Activated CD4-positive, alpha-beta T cell treated with anti-CD3 and anti-CD28 coated beads for 36 hours (primary cell): ENCODE results near the gene GJB3. TPM values are rescaled to one million over a fixed set of nuclear protein-coding genes. Genes with fewer than 3 reads are reported as not detected.
"Not testable (repeated sequence)": the region's sequence is repeated elsewhere in the genome, so short reads cannot be mapped to it uniquely, and the experiment has no call there.

Experiments
- ATAC-seq: fragments of 200-7000 bp; cut with Tn5 transposase; one replicate; pipeline ENCODE4 v1.10.0; 2021; ENCODE audit warnings: mild to moderate bottlenecking, moderate library complexity
- CTCF ChIA-PET: fragments of 350-600 bp; sonication (Branson Sonifier 250); formaldehyde crosslinking; loops from one replicate; lab custom pipeline; 2021; ENCODE audit warnings: antibody characterized with exemption; lab: Charles Lee
- POLR2A ChIA-PET: fragments of 350-600 bp; sonication (Branson Sonifier 250); formaldehyde crosslinking; loops from one replicate; lab custom pipeline; 2021; ENCODE audit warnings: antibody characterized with exemption, inconsistent platforms; lab: Charles Lee
- DNase-seq: peaks from one replicate; pipeline ENCODE4 v3.0.0-alpha.2; 2020
- H3K27ac Mint-ChIP-seq: one replicate; pipeline ENCODE4 v1.8.0; 2021; ENCODE audit warnings: mixed read lengths
- H3K27me3 Mint-ChIP-seq: one replicate; pipeline ENCODE4 v1.8.0; 2021; ENCODE audit warnings: mixed read lengths
- H3K36me3 Mint-ChIP-seq: one replicate; pipeline ENCODE4 v1.8.0; 2021; ENCODE audit warnings: low read depth, mixed read lengths
- H3K4me1 Mint-ChIP-seq: one replicate; pipeline ENCODE4 v1.8.0; 2021; ENCODE audit warnings: mixed read lengths
- H3K4me3 Mint-ChIP-seq: one replicate; pipeline ENCODE4 v1.8.0; 2021; ENCODE audit warnings: mild to moderate bottlenecking, moderate library complexity, mixed read lengths
- H3K9me3 Mint-ChIP-seq: one replicate; pipeline ENCODE4 v1.8.0; 2021; ENCODE audit warnings: low read depth, mixed read lengths
- intact Hi-C, 2 experiments: fragments of 100-400 bp; cut with DNase I in 1 of 2; cut with micrococcal nuclease in 1 of 2; formaldehyde crosslinking; loops; one replicate each; pipeline versions ENCODE4 v1.14.2 to v1.15.1; 2022 to 2024; cut with DNase I, micrococcal nuclease
- total RNA-seq, 2 experiments: library from RNA; stranded (reverse); gene quantifications; one replicate each; pipeline ENCODE4 v1.2.3, GENCODE V29; 2021

The GJB3 gene
- total RNA-seq, 2 experiments from 2014 or later = not detected

DNA sequence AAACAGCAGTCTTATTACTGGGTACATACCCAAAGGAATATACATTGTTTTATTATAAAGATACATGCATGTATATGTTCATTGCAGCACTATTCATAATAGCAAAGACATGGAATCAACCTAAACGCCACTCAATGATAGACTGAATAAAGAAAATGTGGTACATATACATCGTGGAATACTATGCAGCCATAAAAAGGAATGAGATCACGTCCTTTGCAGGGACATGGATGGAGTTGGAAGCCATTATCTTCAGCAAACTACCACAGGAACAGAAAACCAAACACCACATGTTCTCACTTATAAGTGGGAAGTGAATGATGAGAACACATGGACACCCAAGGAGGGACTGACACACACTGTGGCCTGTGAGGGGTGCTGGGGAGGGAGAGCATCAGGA, 29.8 kb downstream of the GJB3 start:
- DNase-seq, H3K4me3 Mint-ChIP-seq, ATAC-seq, H3K9me3 Mint-ChIP-seq, H3K4me1 Mint-ChIP-seq, H3K27ac Mint-ChIP-seq, intact Hi-C loops, H3K36me3 Mint-ChIP-seq, H3K27me3 Mint-ChIP-seq: not testable (repeated sequence)
- ChIA-PET POLR2A (interaction anchor here (1.0 kb wide), 1 partner anchor 10 kb away, joined by 3 read pairs; no protein-coding TSS in a partner anchor), CTCF (interaction anchor here (1.1 kb wide), 1 partner anchor 42 kb away, joined by 3 read pairs; no protein-coding TSS in a partner anchor)

DNA sequence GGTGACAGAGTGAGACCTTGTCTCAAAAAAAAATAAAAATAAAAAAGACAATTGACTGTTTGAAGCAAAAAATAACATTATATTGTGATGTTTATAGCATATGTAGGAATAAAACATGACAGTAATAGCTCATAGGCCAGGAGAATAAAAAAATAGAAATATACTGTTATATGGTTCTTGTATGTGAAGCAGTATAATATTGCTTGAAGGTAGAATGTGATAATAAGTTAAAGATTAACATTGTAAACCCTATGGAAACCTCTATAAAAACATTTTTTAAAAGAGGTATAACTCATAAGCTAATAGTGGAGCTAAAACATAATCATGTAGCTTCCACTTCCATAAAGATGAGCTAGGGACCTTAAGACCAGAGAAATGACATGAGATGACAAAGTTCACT, 35.3 kb downstream of the GJB3 start:
- Mint-ChIP-seq H3K27me3 (peaks cover 2% of the 10 kb centered on the region), H3K27ac (no peak overlapping the region), H3K9me3 (no peaks in the 10 kb centered on the region), H3K4me3 (no peak overlapping the region), H3K4me1 (no peaks in the 10 kb centered on the region), H3K36me3 (peaks cover 2% of the 10 kb centered on the region)
- POLR2A ChIA-PET = interaction anchor here (0.7 kb wide), 1 partner anchor 637 kb away, joined by 3 read pairs; no protein-coding TSS in a partner anchor
- intact Hi-C loops = no loop called here
- ATAC-seq (no peak), DNase-seq (no peak)
- CTCF ChIA-PET = interaction anchor here (2.2 kb wide), 1 partner anchor 9 kb away, joined by 9 read pairs; no protein-coding TSS in a partner anchor

GRCh38 chr1:34816778-34817177, 35.8 kb downstream of the GJB3 start:
- ChIA-PET CTCF (interaction anchor here (2.2 kb wide), 1 partner anchor 9 kb away, joined by 9 read pairs; no protein-coding TSS in a partner anchor), POLR2A (interaction anchor here (0.7 kb wide), 1 partner anchor 638 kb away, joined by 3 read pairs; no protein-coding TSS in a partner anchor)
- Mint-ChIP-seq H3K4me3 (no peak overlapping the region), H3K36me3 (peaks cover 2% of the 10 kb centered on the region), H3K9me3 (no peaks in the 10 kb centered on the region), H3K27ac (no peak overlapping the region), H3K27me3 (peaks cover 2% of the 10 kb centered on the region), H3K4me1 (no peaks in the 10 kb centered on the region)
- no peak for ATAC-seq
- intact Hi-C loops = no loop called here
- DNase-seq = no peak

DNA sequence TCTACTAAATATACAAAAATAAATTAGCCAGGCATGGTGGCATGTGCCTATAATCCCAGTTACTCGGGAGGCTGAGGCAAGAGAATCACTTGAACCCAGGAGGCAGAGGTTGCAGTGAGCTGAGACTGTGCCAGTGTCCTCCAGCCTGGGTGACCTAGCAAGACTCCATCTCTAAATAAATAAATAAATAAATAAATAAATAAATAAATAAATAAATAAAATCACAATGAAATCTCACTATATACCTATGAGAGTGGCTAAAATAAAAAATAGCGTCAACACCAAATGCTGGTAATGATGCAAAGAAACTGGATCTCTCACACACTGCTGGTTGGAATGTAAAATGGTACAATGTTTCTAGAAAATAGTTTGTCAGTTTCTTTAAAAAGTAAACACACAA, 37.8 kb downstream of the GJB3 start:
- H3K27me3 Mint-ChIP-seq, POLR2A ChIA-PET, CTCF ChIA-PET, H3K36me3 Mint-ChIP-seq, ATAC-seq, H3K4me3 Mint-ChIP-seq, DNase-seq, intact Hi-C loops, H3K9me3 Mint-ChIP-seq, H3K27ac Mint-ChIP-seq, H3K4me1 Mint-ChIP-seq: not testable (repeated sequence)

DNA sequence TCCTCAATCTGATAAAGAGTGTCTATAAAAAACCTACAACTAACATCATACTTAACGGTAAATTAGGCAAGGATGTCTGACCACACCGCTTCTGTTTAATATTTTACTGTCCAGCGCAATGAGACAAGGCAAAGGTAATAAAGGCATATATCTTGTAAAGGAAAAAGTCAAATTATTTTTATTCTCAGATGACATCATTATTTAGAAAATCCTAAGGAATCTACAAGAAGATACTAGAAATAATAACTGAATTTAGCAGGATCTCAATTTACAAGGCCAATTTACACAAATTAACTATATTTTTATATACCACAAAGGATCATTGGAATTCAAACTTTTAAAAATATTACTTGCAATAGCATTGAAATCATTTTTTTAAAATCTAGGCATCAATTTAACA, 41.2 kb downstream of the GJB3 start:
- intact Hi-C loops = no loop called here
- Mint-ChIP-seq H3K4me3 (no peak overlapping the region), H3K4me1 (no peaks in the 10 kb centered on the region), H3K27me3 (no peaks in the 10 kb centered on the region), H3K36me3 (peaks cover 2% of the 10 kb centered on the region), H3K9me3 (peaks cover 2% of the 10 kb centered on the region), H3K27ac (no peak overlapping the region)
- POLR2A ChIA-PET = no interaction called here
- CTCF ChIA-PET = no interaction called here
- DNase-seq (no peak), ATAC-seq (no peak)

GRCh38 chr1:34824817-34825454, 43.9 kb downstream of the GJB3 start:
- ATAC-seq (no peak), DNase-seq (no peak)
- no peak overlapping the region for H3K27ac Mint-ChIP-seq
- H3K9me3 Mint-ChIP-seq = peaks cover 2% of the 10 kb centered on the region
- peaks cover 2% of the 10 kb centered on the region for H3K36me3 Mint-ChIP-seq
- no peaks in the 10 kb centered on the region for H3K27me3 Mint-ChIP-seq
- ChIA-PET CTCF (interaction anchor here (2.1 kb wide), 1 partner anchor 9 kb away, joined by 9 read pairs; no protein-coding TSS in a partner anchor), POLR2A (no interaction called here)
- no peak overlapping the region for H3K4me3 Mint-ChIP-seq
- intact Hi-C loops = no loop called here
- H3K4me1 Mint-ChIP-seq = no peaks in the 10 kb centered on the region

DNA sequence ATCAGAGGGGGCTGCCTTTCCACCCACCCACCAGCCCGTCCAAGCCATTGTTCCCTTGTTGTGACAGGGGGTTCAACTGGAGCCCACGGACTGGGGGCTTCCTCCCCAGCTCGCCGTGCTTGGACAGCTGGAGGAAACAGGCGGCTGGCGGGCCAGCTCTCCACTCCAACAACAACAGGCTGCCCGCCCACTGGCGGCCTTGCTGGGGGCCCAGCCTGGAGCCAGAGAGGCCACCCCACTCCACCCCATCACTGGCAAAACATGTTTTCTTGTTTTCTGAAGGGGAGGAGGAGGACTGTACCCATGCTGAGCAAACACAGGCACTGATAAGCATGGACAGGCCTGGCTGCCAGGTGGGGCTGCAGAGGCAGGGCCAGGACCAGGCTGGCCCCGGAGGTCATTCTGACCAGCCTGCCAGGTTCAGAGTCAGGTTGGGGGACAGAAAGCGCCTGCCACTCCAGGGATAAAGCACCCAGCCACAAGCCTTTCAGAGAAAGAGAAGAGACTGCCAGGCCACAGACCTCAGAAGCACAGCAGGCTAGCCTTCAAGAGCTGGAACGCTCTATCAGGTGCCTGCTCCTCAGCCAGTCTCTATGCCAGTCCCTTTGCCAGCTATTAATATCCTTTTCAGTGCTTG, 44.6 kb downstream of the GJB3 start:
- ChIA-PET POLR2A (no interaction called here), CTCF (interaction anchor here (2.1 kb wide), 1 partner anchor 10 kb away, joined by 9 read pairs; no protein-coding TSS in a partner anchor)
- H3K27ac Mint-ChIP-seq = no peak overlapping the region
- intact Hi-C loops = no loop called here
- DNase-seq (no peak), ATAC-seq (no peak)
- peaks cover 2% of the 10 kb centered on the region for H3K9me3 Mint-ChIP-seq
- no peaks in the 10 kb centered on the region for H3K4me1 Mint-ChIP-seq
- no peak overlapping the region for H3K4me3 Mint-ChIP-seq
- H3K27me3 Mint-ChIP-seq = no peaks in the 10 kb centered on the region
- H3K36me3 Mint-ChIP-seq = peaks cover 2% of the 10 kb centered on the region

DNA sequence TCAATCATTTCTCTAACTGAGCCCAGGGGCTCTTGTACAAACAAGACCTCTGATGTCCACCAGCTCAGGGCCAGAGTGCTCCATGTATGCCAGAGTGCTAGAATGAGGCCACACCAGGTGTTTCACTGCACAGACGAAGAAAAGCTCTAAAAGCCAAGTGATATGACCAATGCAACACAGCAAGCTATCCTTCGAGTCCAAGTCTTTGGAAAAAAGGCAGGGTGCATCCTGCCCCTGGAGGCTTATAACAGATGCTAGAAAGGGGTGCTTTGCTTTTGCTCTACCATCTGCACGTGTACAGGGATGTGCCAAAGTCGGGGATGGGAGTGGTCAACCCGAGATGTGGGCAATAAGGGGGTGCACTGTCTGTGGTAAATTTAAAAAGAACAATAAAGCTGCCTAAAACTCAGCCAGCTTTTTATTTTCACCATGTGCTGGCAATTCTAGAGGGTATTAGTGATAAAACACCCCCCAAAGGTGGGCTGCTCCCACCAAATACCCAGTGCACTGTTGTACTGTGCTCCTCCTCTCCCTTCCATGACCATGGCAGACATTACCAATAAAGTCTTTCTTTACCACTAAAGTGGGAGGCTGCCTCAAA, 46.4 kb downstream of the GJB3 start:
- DNase-seq = no peak
- H3K9me3 Mint-ChIP-seq = peaks cover 2% of the 10 kb centered on the region
- no peak overlapping the region for H3K4me3 Mint-ChIP-seq
- no peak for ATAC-seq
- H3K4me1 Mint-ChIP-seq = no peaks in the 10 kb centered on the region
- ChIA-PET POLR2A (no interaction called here), CTCF (interaction anchor here (0.5 to 1.5 kb wide), 4 partner anchors 17 to 40 kb away, joined by 3 to 6 read pairs (median 3); no protein-coding TSS in a partner anchor)
- no peaks in the 10 kb centered on the region for H3K36me3 Mint-ChIP-seq
- H3K27me3 Mint-ChIP-seq = no peaks in the 10 kb centered on the region
- intact Hi-C loops = no loop called here
- no peak overlapping the region for H3K27ac Mint-ChIP-seq

DNA sequence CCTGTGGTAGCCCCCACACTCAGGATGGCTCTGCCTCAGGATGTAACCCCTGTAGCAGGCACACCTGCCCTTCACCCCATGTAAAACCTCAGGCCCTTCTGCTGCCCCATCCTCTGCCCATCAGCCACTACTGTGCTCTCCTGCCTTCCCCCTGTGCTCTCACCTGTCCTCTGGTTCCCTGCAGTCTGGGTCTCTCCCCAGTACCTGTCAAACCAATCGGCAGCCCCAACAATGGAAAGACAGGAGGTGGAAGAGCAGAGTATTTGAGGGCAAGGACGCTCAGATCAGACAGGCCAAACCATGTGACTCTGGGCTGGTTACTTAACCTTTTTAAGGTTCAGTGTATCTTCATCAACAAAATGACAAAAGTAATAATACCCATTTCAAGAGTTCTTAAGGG, 47.6 kb downstream of the GJB3 start:
- H3K4me3 Mint-ChIP-seq = no peak overlapping the region
- H3K4me1 Mint-ChIP-seq = no peaks in the 10 kb centered on the region
- CTCF ChIA-PET = no interaction called here
- DNase-seq (no peak), ATAC-seq (no peak)
- no peaks in the 10 kb centered on the region for H3K36me3 Mint-ChIP-seq
- POLR2A ChIA-PET = no interaction called here
- intact Hi-C loops = no loop called here
- peaks cover 2% of the 10 kb centered on the region for H3K9me3 Mint-ChIP-seq
- no peaks in the 10 kb centered on the region for H3K27me3 Mint-ChIP-seq
- H3K27ac Mint-ChIP-seq = no peak overlapping the region

GRCh38 chr1:34829250-34829649, 48.2 kb downstream of the GJB3 start:
- intact Hi-C loops = no loop called here
- no peak overlapping the region for H3K27ac Mint-ChIP-seq
- H3K27me3 Mint-ChIP-seq = no peaks in the 10 kb centered on the region
- POLR2A ChIA-PET = no interaction called here
- ATAC-seq (no peak), DNase-seq (no peak)
- H3K9me3 Mint-ChIP-seq = no peaks in the 10 kb centered on the region
- CTCF ChIA-PET = no interaction called here
- no peak overlapping the region for H3K4me3 Mint-ChIP-seq
- H3K36me3 Mint-ChIP-seq = no peaks in the 10 kb centered on the region
- no peaks in the 10 kb centered on the region for H3K4me1 Mint-ChIP-seq

DNA sequence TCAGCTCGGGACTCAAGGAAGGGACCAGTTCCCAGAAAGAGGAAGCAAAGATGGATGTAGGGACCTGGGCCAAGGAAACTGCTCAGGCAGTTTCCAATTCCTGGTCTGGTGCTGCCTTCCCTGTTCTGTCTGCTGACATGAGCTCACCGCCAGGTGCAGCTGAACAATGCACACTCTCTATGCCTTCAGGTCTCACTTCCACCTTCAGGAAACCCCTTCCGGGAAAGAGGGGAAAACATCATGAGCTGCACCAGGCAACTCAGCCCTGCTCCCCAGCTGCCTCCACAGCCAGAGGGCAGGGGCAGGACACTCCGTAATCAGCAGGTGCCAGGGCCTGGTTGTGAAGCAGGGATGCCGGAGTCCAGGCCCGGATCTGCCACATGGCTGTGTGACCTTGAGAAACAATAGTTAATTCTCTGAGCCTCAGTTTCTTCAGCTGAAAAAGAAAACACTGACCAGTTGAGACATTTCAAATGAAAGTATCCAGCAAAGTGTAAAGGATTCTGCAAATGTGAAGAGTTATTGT, 50.8 kb downstream of the GJB3 start:
- DNase-seq (no peak), ATAC-seq (no peak)
- ChIA-PET POLR2A (no interaction called here), CTCF (interaction anchor here (0.6 to 0.8 kb wide), 2 partner anchors 33 to 252 kb away, joined by 3 to 4 read pairs; no protein-coding TSS in a partner anchor)
- Mint-ChIP-seq H3K4me1 (no peaks in the 10 kb centered on the region), H3K27me3 (no peaks in the 10 kb centered on the region), H3K27ac (no peak overlapping the region), H3K4me3 (no peak overlapping the region), H3K36me3 (no peaks in the 10 kb centered on the region), H3K9me3 (no peaks in the 10 kb centered on the region)
- intact Hi-C loops = no loop called here
